NT2/D1 (cell line): ENCODE measurements around the gene NTM.

Experiments used
- SUZ12 ChIP-seq: IDR thresholded peaks from 2 replicates; pipeline ENCODE4 v1.6.1; 2011; ENCODE audit not compliant: insufficient read length, insufficient read depth; ENCODE audit errors: extremely low read depth
- YY1 ChIP-seq: IDR thresholded peaks from 2 replicates; pipeline ENCODE4 v1.6.1; 2011; ENCODE audit not compliant: insufficient read length, insufficient read depth

DNA sequence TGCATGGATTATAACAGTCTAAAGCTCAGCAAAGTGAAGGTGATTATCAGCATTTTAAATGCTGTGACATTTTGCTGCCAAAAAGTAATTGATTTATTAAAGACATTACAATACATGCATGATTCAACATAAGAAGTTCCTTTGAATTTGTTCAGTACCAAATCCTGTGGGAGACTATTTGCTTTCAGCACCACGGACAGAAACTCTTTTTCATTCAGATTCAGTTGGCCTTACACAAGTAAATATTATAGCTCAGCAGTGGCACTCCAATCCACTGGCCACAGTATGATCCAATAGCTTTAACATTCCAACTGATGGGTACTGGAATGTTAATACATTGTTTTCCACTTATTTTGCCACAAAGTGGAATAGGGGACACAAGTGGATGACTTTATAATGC lies 806.7 kb downstream of the NTM start:
- TF ChIP-seq SUZ12 (no peak), YY1 (no peak)
